ENCODE measurements around the gene PDPR. TPM values are rescaled to one million over a fixed set of nuclear protein-coding genes. Genes with fewer than 3 reads are reported as not detected.
"Not testable (repeated sequence)": the region's sequence is repeated elsewhere in the genome, so short reads cannot be mapped to it uniquely, and the experiment has no call there.

The PDPR gene
- total and polyA plus RNA-seq, 2 of the 4 experiments (the other 2 are of a cell fraction): 12.2 to 19.4 TPM

GRCh38 chr16:70079081-70079480, 35.1 kb upstream of the PDPR start:
- H3K36me3 ChIP-seq (ENCODE audit: control insufficient read depth, insufficient read depth, low read length); H3K9me3 ChIP-seq (ENCODE audit: control insufficient read depth, insufficient read depth, low read length); H3K4ac ChIP-seq (ENCODE audit: low read depth, low read length); H2AFZ ChIP-seq (replicated peaks; ENCODE audit: low read length, poor library complexity); DNase-seq; H3K9me1 ChIP-seq (ENCODE audit: insufficient read depth, low read length); ATAC-seq (ENCODE audit: low read depth); H4K20me1 ChIP-seq (ENCODE audit: insufficient read depth, low read length); H4K8ac ChIP-seq (ENCODE audit: low read depth in 2 of 2, low read length in 2 of 2); H2BK120ac ChIP-seq (ENCODE audit: low read depth, low read length); H3K9ac ChIP-seq (ENCODE audit: low read depth, low read length); intact Hi-C loops (cut with micrococcal nuclease); H3K56ac ChIP-seq (ENCODE audit: extremely low read depth, insufficient read depth, low read length); H3K27ac ChIP-seq (ENCODE audit: insufficient read depth, low read length); POLR2A ChIA-PET (ENCODE audit: unreplicated experiment); H3K18ac ChIP-seq (ENCODE audit: low read depth, low read length); BruUV-seq (replicated peaks); H3K4me1 ChIP-seq (ENCODE audit: control insufficient read depth, insufficient read depth, low read length); H2BK15ac ChIP-seq (ENCODE audit: low read depth, low read length); H3K27me3 ChIP-seq (ENCODE audit: control insufficient read depth, insufficient read depth, low read length); in situ Hi-C loops (cut with MboI; ENCODE audit: low sequenced_read_pairs); H4K91ac ChIP-seq (ENCODE audit: insufficient read depth, low read depth, low read length); H2BK5ac ChIP-seq (ENCODE audit: low read depth, low read length, poor library complexity, severe bottlenecking); H4K5ac ChIP-seq (ENCODE audit: low read depth, low read length); H3K4me3 ChIP-seq (ENCODE audit: insufficient read depth, low read depth, low read length); H2BK20ac ChIP-seq (ENCODE audit: low read depth, low read length); dilution Hi-C loops (cut with HindIII; ENCODE audit: low sequenced_read_pairs, unreplicated experiment); H3K79me1 ChIP-seq (ENCODE audit: low read depth in 1 of 2, low read length in 2 of 2); CTCF ChIA-PET; H3K4me2 ChIP-seq (ENCODE audit: low read depth, low read length); H3K14ac ChIP-seq (replicated peaks; ENCODE audit: low read depth, low read length); H2AK9ac ChIP-seq (replicated peaks; ENCODE audit: low read depth, low read length, poor library complexity); H2AK5ac ChIP-seq (ENCODE audit: low read depth, low read length); H3K23ac ChIP-seq (ENCODE audit: low read depth, low read length): not testable (repeated sequence)
- WGBS, 2 experiments (ENCODE audit: extremely low coverage in 2 of 2, insufficient read length in 1 of 2): no CpG with 5 or more reads among the region's 9 CpGs

- not testable (repeated sequence) for BruUV-seq (replicated peaks); DNase-seq
Measured at GRCh38 chr16:70081219-70081618, 32.9 kb upstream of the PDPR start.

More at GRCh38 chr16:70081219-70081618, 32.9 kb upstream of the PDPR start:
- ATAC-seq (ENCODE audit: low read depth); H3K4me1 ChIP-seq (ENCODE audit: control insufficient read depth, insufficient read depth, low read length); H3K4me2 ChIP-seq (ENCODE audit: low read depth, low read length); H4K8ac ChIP-seq (ENCODE audit: low read depth in 2 of 2, low read length in 2 of 2); H3K9me3 ChIP-seq (ENCODE audit: control insufficient read depth, insufficient read depth, low read length); H2AK9ac ChIP-seq (replicated peaks; ENCODE audit: low read depth, low read length, poor library complexity); H4K20me1 ChIP-seq (ENCODE audit: insufficient read depth, low read length); H2BK5ac ChIP-seq (ENCODE audit: low read depth, low read length, poor library complexity, severe bottlenecking); H3K36me3 ChIP-seq (ENCODE audit: control insufficient read depth, insufficient read depth, low read length); H2BK120ac ChIP-seq (ENCODE audit: low read depth, low read length); H3K4ac ChIP-seq (ENCODE audit: low read depth, low read length); H2BK15ac ChIP-seq (ENCODE audit: low read depth, low read length); H3K9ac ChIP-seq (ENCODE audit: low read depth, low read length); H4K91ac ChIP-seq (ENCODE audit: insufficient read depth, low read depth, low read length); H3K4me3 ChIP-seq (ENCODE audit: insufficient read depth, low read depth, low read length); H3K27me3 ChIP-seq (ENCODE audit: control insufficient read depth, insufficient read depth, low read length); POLR2A ChIA-PET (ENCODE audit: unreplicated experiment); CTCF ChIA-PET; in situ Hi-C loops (cut with MboI; ENCODE audit: low sequenced_read_pairs); dilution Hi-C loops (cut with HindIII; ENCODE audit: low sequenced_read_pairs, unreplicated experiment); H4K5ac ChIP-seq (ENCODE audit: low read depth, low read length); H3K18ac ChIP-seq (ENCODE audit: low read depth, low read length); H2AFZ ChIP-seq (replicated peaks; ENCODE audit: low read length, poor library complexity); H3K27ac ChIP-seq (ENCODE audit: insufficient read depth, low read length); H2BK20ac ChIP-seq (ENCODE audit: low read depth, low read length); intact Hi-C loops (cut with micrococcal nuclease); H3K23ac ChIP-seq (ENCODE audit: low read depth, low read length); H3K56ac ChIP-seq (ENCODE audit: extremely low read depth, insufficient read depth, low read length); H2AK5ac ChIP-seq (ENCODE audit: low read depth, low read length); H3K79me1 ChIP-seq (ENCODE audit: low read depth in 1 of 2, low read length in 2 of 2); H3K9me1 ChIP-seq (ENCODE audit: insufficient read depth, low read length); H3K14ac ChIP-seq (replicated peaks; ENCODE audit: low read depth, low read length): not testable (repeated sequence)
- no CpG with 5 or more reads among the region's 7 CpGs for WGBS, 2 experiments (ENCODE audit: extremely low coverage in 2 of 2, insufficient read length in 1 of 2)
